Keratinocyte (primary cell): ENCODE results near the gene EGFL8. TPM values are rescaled to one million over a fixed set of nuclear protein-coding genes. Genes with fewer than 3 reads are reported as not detected.
A peak's percentile ranks its signal among the peaks of the same experiment; 100 is the strongest.

Experiments used
- DNase-seq: peaks from one replicate; pipeline ENCODE4 v3.0.0-alpha.2; 2011; ENCODE audit warnings: low read depth, missing footprints, low spot score
- FAIRE-seq: peaks from 2 replicates; lab custom pipeline; 2011; peaks lifted over from hg19 to GRCh38; lab: Jason Lieb, UNC
- H2AFZ ChIP-seq: 2 replicates; pipeline ENCODE4 v1.6.0; 2012; ENCODE audit warnings: low read length, control low read depth, inconsistent platforms; ENCODE audit not compliant: control insufficient read depth
- H3K27ac ChIP-seq: 2 replicates; pipeline ENCODE4 v1.5.1; 2011; ENCODE audit warnings: low read length; ENCODE audit not compliant: control insufficient read depth, insufficient read depth
- H3K27me3 ChIP-seq: 3 replicates; pipeline ENCODE4 v1.6.0; 2011; ENCODE audit warnings: low read length; ENCODE audit not compliant: control insufficient read depth, insufficient read depth; ENCODE audit errors: extremely low read depth
- H3K36me3 ChIP-seq, 2 experiments: 2 replicates in 1 of 2; 3 replicates in 1 of 2; pipeline ENCODE4 v1.5.1; 2011; ENCODE audit warnings: low read length in 2 of 2, mild to moderate bottlenecking in 1 of 2; ENCODE audit not compliant: control insufficient read depth in 2 of 2, insufficient read depth in 2 of 2; ENCODE audit errors: extremely low read depth in 1 of 2
- H3K4me1 ChIP-seq: 3 replicates; pipeline ENCODE4 v1.5.1; 2011; ENCODE audit warnings: low read length; ENCODE audit not compliant: control insufficient read depth, insufficient read depth; ENCODE audit errors: extremely low read depth
- H3K4me2 ChIP-seq: 3 replicates; pipeline ENCODE4 v1.6.0; 2011; ENCODE audit warnings: low read depth, low read length; ENCODE audit not compliant: control insufficient read depth, insufficient read depth; ENCODE audit errors: extremely low read depth
- H3K4me3 ChIP-seq, 3 experiments: fragments of 200-600 bp in 1 of 3; sonication (generic) in 1 of 3; 2 replicates in 2 of 3; 3 replicates in 1 of 3; pipeline ENCODE4 v1.5.1; 2011 to 2016; ENCODE audit warnings: low read length in 3 of 3, mild to moderate bottlenecking in 3 of 3, control low read depth in 2 of 3, inconsistent platforms in 1 of 3, low read depth in 1 of 3, mixed read lengths in 1 of 3, mixed run types in 1 of 3, moderate library complexity in 1 of 3; ENCODE audit not compliant: control insufficient read depth in 2 of 3, insufficient read depth in 2 of 3; ENCODE audit errors: extremely low read depth in 1 of 3
- H3K79me2 ChIP-seq: 2 replicates; pipeline ENCODE4 v1.6.0; 2012; ENCODE audit warnings: low read length; ENCODE audit not compliant: control insufficient read depth, insufficient read depth
- H3K9ac ChIP-seq: 3 replicates; pipeline ENCODE4 v1.6.0; 2011; ENCODE audit warnings: low read length; ENCODE audit not compliant: control insufficient read depth, insufficient read depth; ENCODE audit errors: extremely low read depth
- H3K9me1 ChIP-seq: 3 replicates; pipeline ENCODE4 v1.6.0; 2011; ENCODE audit warnings: low read length; ENCODE audit not compliant: control insufficient read depth, insufficient read depth; ENCODE audit errors: extremely low read depth
- H3K9me3 ChIP-seq: 2 replicates; pipeline ENCODE4 v1.5.1; 2012; ENCODE audit warnings: low read depth, low read length; ENCODE audit not compliant: control insufficient read depth
- H4K20me1 ChIP-seq: 3 replicates; pipeline ENCODE4 v1.6.0; 2011; ENCODE audit warnings: low read length; ENCODE audit not compliant: control insufficient read depth, insufficient read depth; ENCODE audit errors: extremely low read depth
- CTCF ChIP-seq, 3 experiments: IDR thresholded peaks in 1 of 3; conservative IDR thresholded peaks in 1 of 3; optimal IDR thresholded peaks in 1 of 3; 2 replicates in 2 of 3; 3 replicates in 1 of 3; pipeline versions ENCODE3 to v1.5.1; 2011; ENCODE audit warnings: low read length in 3 of 3, mild to moderate bottlenecking in 3 of 3, moderate library complexity in 2 of 3, control low read depth in 1 of 3, inconsistent platforms in 1 of 3; ENCODE audit not compliant: insufficient read depth in 2 of 3; ENCODE audit errors: extremely low read depth in 1 of 3
- EZH2 ChIP-seq: IDR thresholded peaks from one replicate; pipeline ENCODE4 v1.6.1; 2012; ENCODE audit warnings: inconsistent platforms, mild to moderate bottlenecking, low read length, moderate library complexity
- dilution Hi-C: fragments of 300-500 bp; cut with MboI; formaldehyde crosslinking; loops from one replicate; pipeline ENCODE4 v1.7.0; 2020; ENCODE audit warnings: low sequenced_read_pairs; ENCODE audit not compliant: extremely low pct_ligation_motif_present
- polyA plus RNA-seq, 5 experiments: library from polyadenylated mRNA; depleted of rRNA in 3 of 5; stranded (reverse) in 3 of 5; stranded (forward) in 1 of 5; unstranded in 1 of 5; fragments of >200 nt; gene quantifications; 1 replicate in 1 of 5; 2 replicates in 3 of 5; 3 replicates in 1 of 5; pipeline versions ENCODE4 v1.2.1 to v1.2.3, GENCODE V29; 2011 to 2012; ENCODE audit warnings: missing spikeins in 2 of 5, low read depth in 1 of 5, low replicate concordance in 1 of 5

EGFL8 gene
- polyA plus RNA-seq, 1 donor (not counting 4 experiments of a cell fraction or from before 2014, with no cell fraction given), result 3.7 TPM

GRCh38 chr6:32151863-32152768, 12.3 kb upstream of the EGFL8 start, which contains the start of gene PRRT1:
TSS of gene PRRT1 (minus strand) at chr6:32151939. CDS start at chr6:32151827, 112 bp downstream.
- peaks cover 20% of the 10 kb centered on the region for H3K4me1 ChIP-seq
- dilution Hi-C loops, result no loop called here

GRCh38 chr6:32152769-32153563, 11.4 kb upstream of the EGFL8 start:
- H2AFZ ChIP-seq, result peak overlapping the region; percentile 97
- H3K9ac ChIP-seq, result peak overlapping the region; percentile 92
- H3K4me2 ChIP-seq, result peak overlapping the region; percentile 99
- dilution Hi-C loops, result no loop called here
- H3K27me3 ChIP-seq, result peaks cover 4% of the 10 kb centered on the region
- peak overlapping the region; percentile 71 to 99 (median 96) for H3K4me3 ChIP-seq
- no peaks in the 10 kb centered on the region for H4K20me1 ChIP-seq
- TF ChIP-seq CTCF (optimal IDR thresholded peaks at IDR 0.05 in 1 of 3, IDR thresholded peaks at IDR 0.05 in 1 of 3, conservative IDR thresholded peaks at IDR 0.05 in 1 of 3; ENCODE audit: extremely low read depth in 1 of 3, insufficient read depth in 2 of 3, low read length in 3 of 3) (no peak), EZH2 (no peak)
- H3K9me3 ChIP-seq, result no peaks in the 10 kb centered on the region
- DNase-seq, result no peak
- peaks cover 20% of the 10 kb centered on the region for H3K4me1 ChIP-seq
- peaks cover 3 to 11% of the 10 kb centered on the region in 2 experiments for H3K36me3 ChIP-seq
- peaks cover 2% of the 10 kb centered on the region for H3K79me2 ChIP-seq
- no peaks in the 10 kb centered on the region for H3K9me1 ChIP-seq
- no peak for FAIRE-seq
- H3K27ac ChIP-seq, result peak overlapping the region; percentile 81

More at GRCh38 chr6:32151863-32152768, 12.3 kb upstream of the EGFL8 start, which contains the start of gene PRRT1:
- H3K27me3 ChIP-seq, result peaks cover 4% of the 10 kb centered on the region
- H3K36me3 ChIP-seq, result peaks cover 0 to 4% of the 10 kb centered on the region in 2 experiments
- no peaks in the 10 kb centered on the region for H3K9me1 ChIP-seq
- no peaks in the 10 kb centered on the region for H3K9me3 ChIP-seq
- no peak for FAIRE-seq
- H4K20me1 ChIP-seq, result no peaks in the 10 kb centered on the region
- TF ChIP-seq EZH2 (no peak), CTCF (optimal IDR thresholded peaks at IDR 0.05 in 1 of 3, IDR thresholded peaks at IDR 0.05 in 1 of 3, conservative IDR thresholded peaks at IDR 0.05 in 1 of 3; ENCODE audit: extremely low read depth in 1 of 3, insufficient read depth in 2 of 3, low read length in 3 of 3) (no peak)
- H3K79me2 ChIP-seq, result peaks cover 2% of the 10 kb centered on the region
- H3K4me2 ChIP-seq, result peak within 1 kb of the TSS; percentile 99
- DNase-seq, result no peak
- H3K4me3 ChIP-seq, result peak within 1 kb of the TSS in 2 of 3 experiments; percentile 96 to 99
- peak within 1 kb of the TSS; percentile 81 for H3K27ac ChIP-seq
- peak within 1 kb of the TSS; percentile 35 for H2AFZ ChIP-seq
- peak within 1 kb of the TSS; percentile 92 for H3K9ac ChIP-seq
